Measurements from ENCODE around the gene THAP10. TPM values are rescaled to one million over a fixed set of nuclear protein-coding genes. Genes with fewer than 3 reads are reported as not detected.

Gene THAP10
- total RNA-seq, 1 experiment from 2014 or later = 5.9 TPM

- Histone ChIP-seq H3K9me3 (ENCODE audit: low read length) (peaks cover 17% of the 10 kb centered on the region), H3K9ac (ENCODE audit: low read length) (no peak overlapping the region), H3K79me2 (ENCODE audit: low read length) (no peaks in the 10 kb centered on the region), H3K4me3 (ENCODE audit: low read length) (no peak overlapping the region), H3K4me2 (ENCODE audit: low read length) (no peak overlapping the region), H3K4me1 (ENCODE audit: insufficient read depth, low read length) (peaks cover 6% of the 10 kb centered on the region), H3K27ac (ENCODE audit: low read length) (no peak overlapping the region), H3K27me3 (ENCODE audit: low read length) (no peaks in the 10 kb centered on the region), H2AFZ (ENCODE audit: low read length) (no peak overlapping the region), H3K36me3 (ENCODE audit: low read depth, low read length) (peaks cover 17% of the 10 kb centered on the region; the same call in 1 of the 2 replicates), H3F3A (ENCODE audit: low read length, unreplicated experiment) (no peaks in the 10 kb centered on the region), H4K20me1 (ENCODE audit: low read length) (no peaks in the 10 kb centered on the region), H3K9me2 (replicated peaks; ENCODE audit: low read length) (no peaks in the 10 kb centered on the region)
- POLR2A ChIA-PET (ENCODE audit: unreplicated experiment) = no interaction called here
- ATAC-seq (peak; percentile 71), DNase-seq (peak; percentile 53)
- CTCF ChIA-PET = no interaction called here
- TF ChIP-seq, protein P1, sequence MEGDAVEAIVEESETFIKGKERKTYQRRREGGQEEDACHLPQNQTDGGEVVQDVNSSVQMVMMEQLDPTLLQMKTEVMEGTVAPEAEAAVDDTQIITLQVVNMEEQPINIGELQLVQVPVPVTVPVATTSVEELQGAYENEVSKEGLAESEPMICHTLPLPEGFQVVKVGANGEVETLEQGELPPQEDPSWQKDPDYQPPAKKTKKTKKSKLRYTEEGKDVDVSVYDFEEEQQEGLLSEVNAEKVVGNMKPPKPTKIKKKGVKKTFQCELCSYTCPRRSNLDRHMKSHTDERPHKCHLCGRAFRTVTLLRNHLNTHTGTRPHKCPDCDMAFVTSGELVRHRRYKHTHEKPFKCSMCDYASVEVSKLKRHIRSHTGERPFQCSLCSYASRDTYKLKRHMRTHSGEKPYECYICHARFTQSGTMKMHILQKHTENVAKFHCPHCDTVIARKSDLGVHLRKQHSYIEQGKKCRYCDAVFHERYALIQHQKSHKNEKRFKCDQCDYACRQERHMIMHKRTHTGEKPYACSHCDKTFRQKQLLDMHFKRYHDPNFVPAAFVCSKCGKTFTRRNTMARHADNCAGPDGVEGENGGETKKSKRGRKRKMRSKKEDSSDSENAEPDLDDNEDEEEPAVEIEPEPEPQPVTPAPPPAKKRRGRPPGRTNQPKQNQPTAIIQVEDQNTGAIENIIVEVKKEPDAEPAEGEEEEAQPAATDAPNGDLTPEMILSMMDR (conservative IDR thresholded peaks at IDR 0.05; ENCODE audit: low read depth, low read length) = no peak
- no peak for TF ChIP-seq EZH2phosphoT487 (IDR thresholded peaks at IDR 0.05; ENCODE audit: borderline replicate concordance, low read length)
- no peak for TF ChIP-seq EZH2 (IDR thresholded peaks at IDR 0.05; ENCODE audit: low read length, unreplicated experiment)
- BruUV-seq (replicated peaks) = no TSS peak
- intact Hi-C loops (cut with micrococcal nuclease) = no loop called here
These were observed 20.0 kb upstream of the THAP10 start for GRCh38 chr15:70912187-70912586.

DNA sequence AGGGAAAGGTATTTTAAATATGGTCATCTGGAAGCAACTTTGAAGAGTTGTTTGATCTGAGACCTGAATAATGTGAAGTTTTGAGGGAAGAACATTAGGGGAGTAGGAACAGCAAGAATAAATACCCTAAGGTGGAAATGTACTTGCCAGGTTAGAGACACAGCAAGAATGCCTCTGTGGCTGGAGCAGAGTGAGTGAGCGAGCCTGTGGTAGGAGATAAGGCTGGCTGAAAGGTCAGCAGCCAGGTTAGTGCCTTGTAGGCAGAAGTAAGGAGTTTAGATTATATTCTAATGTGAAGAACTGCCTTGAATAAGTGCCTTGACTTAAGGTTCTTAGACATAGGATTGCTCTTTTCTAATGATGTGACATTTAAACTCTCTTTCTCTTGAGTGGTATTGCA is 18.7 kb upstream of the THAP10 start:
- TF ChIP-seq, protein P1 (conservative IDR thresholded peaks at IDR 0.05; ENCODE audit: low read depth, low read length) = no peak
- no peak for TF ChIP-seq EZH2 (IDR thresholded peaks at IDR 0.05; ENCODE audit: low read length, unreplicated experiment)
- no peak for TF ChIP-seq EZH2phosphoT487 (IDR thresholded peaks at IDR 0.05; ENCODE audit: borderline replicate concordance, low read length)
- intact Hi-C loops (cut with micrococcal nuclease) = no loop called here
- CTCF ChIA-PET = no interaction called here

DNA sequence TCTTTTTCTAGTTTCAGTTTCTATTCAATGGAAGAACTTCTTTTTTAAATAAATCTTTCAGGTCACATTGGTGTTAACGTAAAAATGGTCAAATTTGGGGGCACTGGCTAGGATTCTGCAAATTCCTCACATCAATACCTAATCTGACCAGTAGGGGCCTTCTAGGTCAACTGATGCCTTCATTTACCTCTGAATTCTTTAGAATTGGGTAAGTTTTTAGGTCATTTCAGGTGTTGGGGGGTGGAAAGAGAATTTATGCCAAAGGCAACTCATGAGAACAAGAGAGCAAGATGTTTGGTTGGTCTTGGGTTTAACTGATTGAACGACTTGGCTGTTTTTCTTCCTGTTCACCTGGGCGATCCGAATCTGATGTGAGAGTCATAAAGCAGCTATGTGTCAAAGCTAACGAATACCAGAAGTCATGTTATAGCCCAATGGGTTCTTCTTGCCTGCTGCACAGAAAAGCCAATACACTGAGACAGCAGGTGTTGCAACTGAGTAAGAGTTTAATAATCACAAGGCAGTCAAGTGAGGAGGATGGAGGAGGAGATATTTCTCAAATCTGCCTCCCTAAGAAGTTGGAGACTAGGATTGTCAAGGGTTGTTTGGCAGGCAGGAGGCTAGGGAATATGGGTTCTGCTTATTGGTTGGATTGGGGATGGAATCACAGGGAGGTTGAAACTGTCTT is 15.7 kb upstream of the THAP10 start:
- no peak overlapping the region for H2AFZ ChIP-seq (ENCODE audit: low read length)
- TF ChIP-seq EZH2phosphoT487 (IDR thresholded peaks at IDR 0.05; ENCODE audit: borderline replicate concordance, low read length) = no peak
- TF ChIP-seq EZH2 (IDR thresholded peaks at IDR 0.05; ENCODE audit: low read length, unreplicated experiment) = no peak
- TF ChIP-seq, protein P1 (conservative IDR thresholded peaks at IDR 0.05; ENCODE audit: low read depth, low read length) = peak; percentile 50; the same call in 1 of the 2 replicates
- H3K36me3 ChIP-seq (ENCODE audit: low read depth, low read length) = peaks cover 22% of the 10 kb centered on the region; the same call in 1 of the 2 replicates
- ChIA-PET CTCF (no interaction called here), POLR2A (ENCODE audit: unreplicated experiment) (no interaction called here)
- no peaks in the 10 kb centered on the region for H4K20me1 ChIP-seq (ENCODE audit: low read length)
- H3K4me3 ChIP-seq (ENCODE audit: low read length) = no peak overlapping the region; the same call in 1 of the 2 replicates
- no peaks in the 10 kb centered on the region for H3K9me2 ChIP-seq (replicated peaks; ENCODE audit: low read length)
- no TSS peak for BruUV-seq (replicated peaks)
- no peaks in the 10 kb centered on the region for H3K27me3 ChIP-seq (ENCODE audit: low read length)
- DNase-seq (no peak), ATAC-seq (no peak)
- intact Hi-C loops (cut with micrococcal nuclease) = no loop called here
- H3F3A ChIP-seq (ENCODE audit: low read length, unreplicated experiment) = no peaks in the 10 kb centered on the region
- peaks cover 20% of the 10 kb centered on the region for H3K9me3 ChIP-seq (ENCODE audit: low read length)
- H3K9ac ChIP-seq (ENCODE audit: low read length) = no peak overlapping the region
- H3K27ac ChIP-seq (ENCODE audit: low read length) = no peak overlapping the region
- H3K4me1 ChIP-seq (ENCODE audit: insufficient read depth, low read length) = peaks cover 6% of the 10 kb centered on the region
- H3K79me2 ChIP-seq (ENCODE audit: low read length) = no peaks in the 10 kb centered on the region
- no peak overlapping the region for H3K4me2 ChIP-seq (ENCODE audit: low read length)

More for the DNA sequence above, 18.7 kb upstream of the THAP10 start:
- H3K9ac ChIP-seq (ENCODE audit: low read length) = no peak overlapping the region
- no peaks in the 10 kb centered on the region for H4K20me1 ChIP-seq (ENCODE audit: low read length)
- H3K36me3 ChIP-seq (ENCODE audit: low read depth, low read length) = peaks cover 22% of the 10 kb centered on the region; the same call in 1 of the 2 replicates
- DNase-seq (no peak), ATAC-seq (no peak)
- no peaks in the 10 kb centered on the region for H3F3A ChIP-seq (ENCODE audit: low read length, unreplicated experiment)
- no peak overlapping the region for H2AFZ ChIP-seq (ENCODE audit: low read length)
- H3K4me1 ChIP-seq (ENCODE audit: insufficient read depth, low read length) = peaks cover 6% of the 10 kb centered on the region
- peaks cover 20% of the 10 kb centered on the region for H3K9me3 ChIP-seq (ENCODE audit: low read length)
- POLR2A ChIA-PET (ENCODE audit: unreplicated experiment) = no interaction called here
- no peak overlapping the region for H3K4me3 ChIP-seq (ENCODE audit: low read length)
- H3K79me2 ChIP-seq (ENCODE audit: low read length) = no peaks in the 10 kb centered on the region
- no peak overlapping the region for H3K27ac ChIP-seq (ENCODE audit: low read length)
- no peaks in the 10 kb centered on the region for H3K9me2 ChIP-seq (replicated peaks; ENCODE audit: low read length)
- BruUV-seq (replicated peaks) = no TSS peak
- no peaks in the 10 kb centered on the region for H3K27me3 ChIP-seq (ENCODE audit: low read length)
- no peak overlapping the region for H3K4me2 ChIP-seq (ENCODE audit: low read length)
